HL-60 (cell line): Measurements from ENCODE around the gene ARFGEF2.

Source experiments
- DNase-seq, 2 experiments: peaks; one replicate each; pipeline ENCODE4 v3.0.0-alpha.2; 2010 to 2020; ENCODE audit warnings: low read depth in 1 of 2, low spot score in 1 of 2
- H3K27ac ChIP-seq: fragments of 250-450 bp; sonication (Bioruptor Pico); replicated peaks from 2 replicates; pipeline ENCODE4 v1.5.1; 2020; ENCODE audit warnings: mild to moderate bottlenecking, moderate library complexity
- H3K27me3 ChIP-seq: fragments of 250-450 bp; sonication (Bioruptor Pico); 2 replicates; pipeline ENCODE4 v1.5.1; 2021; ENCODE audit warnings: mild to moderate bottlenecking, moderate library complexity; ENCODE audit not compliant: insufficient read depth, poor library complexity, severe bottlenecking
- H3K4me3 ChIP-seq: replicated peaks from 2 replicates; pipeline ENCODE4 v1.5.1; 2011; ENCODE audit warnings: mild to moderate bottlenecking, control low read depth, low read length; ENCODE audit not compliant: insufficient read depth
- CTCF ChIP-seq: IDR thresholded peaks from one replicate; pipeline ENCODE4 v1.5.1; 2011; ENCODE audit warnings: low read length, control low read depth, inconsistent platforms; ENCODE audit not compliant: insufficient read depth
- GABPA ChIP-seq: IDR thresholded peaks from 2 replicates; pipeline ENCODE4 v1.6.1; 2012; ENCODE audit warnings: low read depth
- POLR2AphosphoS5 ChIP-seq: IDR thresholded peaks from 2 replicates; pipeline ENCODE4 v1.6.1; 2012; ENCODE audit warnings: low read depth
- REST ChIP-seq: IDR thresholded peaks from 2 replicates; pipeline ENCODE4 v1.6.1; 2012; ENCODE audit warnings: low read depth; ENCODE audit not compliant: insufficient replicate concordance
- SPI1 ChIP-seq: IDR thresholded peaks from 2 replicates; pipeline ENCODE4 v1.6.1; 2012; ENCODE audit warnings: low read depth, mild to moderate bottlenecking, borderline replicate concordance

Gene ARFGEF2

GRCh38 chr20:48920527-48921167, 864 bp upstream of the ARFGEF2 start:
- Histone ChIP-seq H3K27me3 (no peaks in the 10 kb centered on the region), H3K27ac (peak overlapping the region; percentile 92), H3K4me3 (peak overlapping the region; percentile 95)
- DNase-seq = no peak
- no peak for TF ChIP-seq POLR2AphosphoS5

GRCh38 chr20:48921883-48922820, 641 bp downstream of the ARFGEF2 start:
- peak; percentile 54 to 70 for DNase-seq
- H3K27me3 ChIP-seq = no peaks in the 10 kb centered on the region
- TF ChIP-seq CTCF (no peak), POLR2AphosphoS5 (0 out of 2 replicates have a peak, but pooled peaks have one; percentile 11), SPI1 (no peak; the same call in 1 of the 2 replicates)
- peak overlapping the region; percentile 95 for H3K4me3 ChIP-seq
- peak overlapping the region; percentile 92 for H3K27ac ChIP-seq

- H3K27me3 ChIP-seq = no peaks in the 10 kb centered on the region
- no peak for DNase-seq
- H3K27ac ChIP-seq = peak overlapping the region; percentile 92
- H3K4me3 ChIP-seq = peak overlapping the region; percentile 95
- no peak for TF ChIP-seq CTCF
- no peak for TF ChIP-seq GABPA
- no peak for TF ChIP-seq POLR2AphosphoS5
- TF ChIP-seq REST = no peak
- TF ChIP-seq SPI1 = no peak
Measured at GRCh38 chr20:48923149-48923718, 1.7 kb downstream of the ARFGEF2 start.

- DNase-seq = no peak
- Histone ChIP-seq H3K4me3 (peak overlapping the region; percentile 22; the same call in 1 of the 2 replicates), H3K27me3 (no peaks in the 10 kb centered on the region), H3K27ac (no peak overlapping the region)
- TF ChIP-seq REST (no peak), GABPA (no peak), SPI1 (no peak), CTCF (no peak), POLR2AphosphoS5 (no peak)
Measured at GRCh38 chr20:48924756-48925109, 3.2 kb downstream of the ARFGEF2 start.
